Testis (tissue), 2 donors: ENCODE data around the gene USP2.

Source experiments
- CTCF ChIP-seq, 3 experiments: fragments of 450-650 bp in 2 of 3; fragments of 200-600 bp in 1 of 3; sonication (generic) in 1 of 3; IDR thresholded peaks; one replicate each; pipeline ENCODE4 v1.5.1; 2016 to 2019; ENCODE audit warnings: antibody characterized with exemption in 3 of 3, mild to moderate bottlenecking in 2 of 3, moderate library complexity in 1 of 3
- POLR2A ChIP-seq: fragments of 450-650 bp; IDR thresholded peaks from one replicate; pipeline ENCODE4 v1.6.1; 2017; ENCODE audit warnings: antibody characterized with exemption, mild to moderate bottlenecking, moderate library complexity

- TF ChIP-seq CTCF (IDR thresholded peaks at IDR 0.05) (no peak), POLR2A (no peak)
These were observed 62.3 kb downstream of the USP2 start for GRCh38 chr11:119319136-119319699.
